K562 (cell line): Measurements from ENCODE around the gene OPA3. TPM values are rescaled to one million over a fixed set of nuclear protein-coding genes. Genes with fewer than 3 reads are reported as not detected.
A peak's percentile ranks its signal among the peaks of the same experiment; 100 is the strongest.

Source experiments
- EHMT2 ChIP-seq: fragments of 450-650 bp; IDR thresholded peaks from 2 replicates; pipeline ENCODE4 v1.6.1; 2018; ENCODE audit warnings: antibody characterized with exemption
- EZH2 ChIP-seq: IDR thresholded peaks from 2 replicates; pipeline ENCODE4 v1.6.1; 2012; ENCODE audit warnings: low read depth, mild to moderate bottlenecking, inconsistent platforms, low read length, borderline replicate concordance
- FOXK2 ChIP-seq, 2 experiments: fragments of 450-650 bp; IDR thresholded peaks in 1 of 2; conservative IDR thresholded peaks in 1 of 2; 2 replicates each; pipeline ENCODE4 v1.6.1; 2016; ENCODE audit warnings: low read depth in 2 of 2, mild to moderate bottlenecking in 1 of 2
- HDGF ChIP-seq: fragments of 450-650 bp; IDR thresholded peaks from 2 replicates; pipeline ENCODE4 v1.6.1; 2016
- HNRNPH1 ChIP-seq: fragments of 200-400 bp; formaldehyde crosslinking; optimal IDR thresholded peaks from 2 replicates; pipeline ENCODE3; 2017; ENCODE audit warnings: low read depth, mild to moderate bottlenecking, low read length, moderate library complexity
- LARP7 ChIP-seq: fragments of 450-650 bp; IDR thresholded peaks from 2 replicates; pipeline ENCODE4 v1.6.1; 2016
- MEIS2 ChIP-seq: fragments of 450-650 bp; IDR thresholded peaks from 2 replicates; pipeline ENCODE4 v1.6.1; 2014; ENCODE audit warnings: mild to moderate bottlenecking; ENCODE audit not compliant: partially characterized antibody
- NFATC3 ChIP-seq: fragments of 450-650 bp; IDR thresholded peaks from 2 replicates; pipeline ENCODE4 v1.6.1; 2017; ENCODE audit warnings: mild to moderate bottlenecking
- NFYB ChIP-seq: IDR thresholded peaks from 2 replicates; pipeline ENCODE4 v1.6.1; 2011; ENCODE audit warnings: mild to moderate bottlenecking, moderate library complexity; ENCODE audit not compliant: insufficient read length; ENCODE audit errors: extremely low read depth
- NR4A1 ChIP-seq, 2 experiments: fragments of 250-450 bp in 1 of 2; fragments of 450-650 bp in 1 of 2; sonication (Bioruptor Pico) in 1 of 2; IDR thresholded peaks; 2 replicates each; pipeline versions ENCODE4 v1.4.0 to v1.6.1; 2016 to 2020; ENCODE audit warnings: mild to moderate bottlenecking in 2 of 2, missing compliant biosample characterization in 1 of 2, missing genetic modification characterization in 1 of 2, moderate library complexity in 1 of 2
- RBM39 ChIP-seq: fragments of 200-400 bp; formaldehyde crosslinking; optimal IDR thresholded peaks from 2 replicates; pipeline ENCODE3; 2018; ENCODE audit warnings: low read depth, low read length
- SMAD4 ChIP-seq: fragments of 250-450 bp; sonication (Bioruptor Pico); conservative IDR thresholded peaks from 2 replicates; pipeline ENCODE4 v1.8.0; 2021; ENCODE audit warnings: inconsistent platforms, mild to moderate bottlenecking, moderate library complexity
- TFE3 ChIP-seq: fragments of 450-650 bp; formaldehyde crosslinking; IDR thresholded peaks from 2 replicates; pipeline ENCODE4 v1.4.0; 2020; ENCODE audit warnings: mild to moderate bottlenecking, mixed read lengths
- ZBTB7A ChIP-seq: IDR thresholded peaks from 2 replicates; pipeline ENCODE4 v1.6.1; 2011; ENCODE audit warnings: low read depth, mild to moderate bottlenecking, low read length, moderate library complexity, borderline replicate concordance; ENCODE audit not compliant: control insufficient read depth
- ZNF146 ChIP-seq: IDR thresholded peaks from one replicate; pipeline ENCODE4 v1.6.1; 2018; ENCODE audit warnings: missing compliant biosample characterization; ENCODE audit not compliant: unreplicated experiment
- ZNF197 ChIP-seq: fragments of 200-800 bp; sonication (Bioruptor generic); IDR thresholded peaks from 2 replicates; pipeline ENCODE4 v1.6.1; 2016; ENCODE audit warnings: low read depth, missing genetic modification characterization, missing compliant biosample characterization
- ZNF583 ChIP-seq: fragments of 250-450 bp; sonication (Bioruptor Pico); IDR thresholded peaks from 2 replicates; pipeline ENCODE4 v1.4.0; 2020
- ZSCAN32 ChIP-seq: fragments of 450-650 bp; formaldehyde crosslinking; IDR thresholded peaks from 2 replicates; pipeline ENCODE4 v1.4.0; 2020; ENCODE audit warnings: mild to moderate bottlenecking, moderate library complexity
- polyA plus RNA-seq, 8 experiments: library from polyadenylated mRNA; depleted of rRNA in 4 of 8; stranded (reverse) in 5 of 8; unstranded in 3 of 8; fragments of >200 nt; fragmentation: Nextera tagmentation in 2 of 8; fragmentation: Illumina TruSeq in 1 of 8; extraction: Ambion mirVana in 2 of 8; extraction: Trizol in 1 of 8; gene quantifications; 2 replicates each; pipeline versions ENCODE4 v1.2.1 to v1.2.3, GENCODE V29; 2011 to 2014; ENCODE audit warnings: inconsistent platforms in 1 of 8, missing spikeins in 1 of 8
- total RNA-seq, 7 experiments: library from RNA; depleted of rRNA in 6 of 7; stranded (reverse); fragments of >200 nt in 6 of 7; fragmentation: Illumina TruSeq in 2 of 7; extraction: Trizol in 2 of 7; gene quantifications; 2 replicates each; pipeline versions ENCODE4 v1.2.1 to v1.2.3, GENCODE V29; 2011 to 2021; ENCODE audit warnings: low replicate concordance in 1 of 7
- TF ChIP-seq, protein P1 (sequence below): fragments of 250-450 bp; sonication (Bioruptor Pico); IDR thresholded peaks from 2 replicates; pipeline ENCODE4 v1.5.0; 2021
- TF ChIP-seq, protein P2 (sequence below): fragments of 450-650 bp; IDR thresholded peaks from 2 replicates; pipeline ENCODE4 v1.6.1; 2017; ENCODE audit warnings: mild to moderate bottlenecking, moderate library complexity
- TF ChIP-seq, protein P3 (sequence below): IDR thresholded peaks from 3 replicates; pipeline ENCODE4 v1.6.1; 2011; ENCODE audit warnings: borderline replicate concordance, mild to moderate bottlenecking, moderate library complexity; ENCODE audit not compliant: insufficient read length; ENCODE audit errors: extremely low read depth

Gene OPA3
- total and polyA plus RNA-seq, 9 of the 15 experiments (the other 6 are each of a cell fraction or from before 2014, with no cell fraction given), result 1.4 to 18.8 (median 9.0) TPM

DNA sequence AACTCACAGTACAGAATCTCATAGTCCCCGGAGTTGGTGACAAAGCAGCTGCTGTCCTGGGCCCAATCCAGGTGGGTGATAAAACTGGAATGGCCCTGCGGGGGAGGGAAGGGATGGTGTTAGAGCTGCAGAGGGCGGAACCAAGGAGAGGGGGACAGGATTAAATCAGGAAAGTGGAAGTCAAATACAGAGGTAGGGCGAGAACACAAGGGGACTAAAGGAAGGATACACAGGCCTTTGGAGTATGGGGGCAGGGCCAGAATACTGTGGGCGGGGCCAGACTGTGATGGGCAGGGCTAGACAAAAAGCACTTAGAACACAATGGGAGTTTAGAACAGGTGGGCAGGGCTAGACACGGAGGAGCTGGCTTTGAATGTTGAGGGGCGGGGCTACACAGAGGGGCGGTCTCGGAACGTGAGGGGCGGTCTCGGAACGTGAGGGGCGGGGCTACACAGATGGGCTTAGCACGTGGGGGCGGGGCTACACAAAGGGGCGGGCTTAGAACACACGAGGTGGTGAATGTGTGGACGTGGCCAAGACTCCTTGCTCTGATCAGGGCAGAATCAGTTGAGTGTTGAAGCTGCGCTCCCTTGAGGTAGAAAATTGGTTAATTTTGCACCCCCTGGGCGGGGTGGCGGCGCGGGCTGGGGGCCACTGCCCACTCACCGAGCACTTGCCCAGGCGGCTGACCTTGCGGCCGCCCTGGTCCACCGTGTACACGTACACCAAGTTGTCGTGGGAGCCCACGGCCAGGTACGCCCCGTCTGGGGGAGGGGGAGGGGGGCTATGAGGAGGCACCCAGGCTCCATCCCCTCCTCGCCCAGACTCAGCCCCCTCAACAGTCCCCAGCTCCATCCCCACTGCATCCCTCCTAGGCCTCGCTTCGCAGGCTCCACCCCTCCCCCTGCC lies 31.4 kb upstream of the OPA3 start (continued):
- TF ChIP-seq, protein P1, sequence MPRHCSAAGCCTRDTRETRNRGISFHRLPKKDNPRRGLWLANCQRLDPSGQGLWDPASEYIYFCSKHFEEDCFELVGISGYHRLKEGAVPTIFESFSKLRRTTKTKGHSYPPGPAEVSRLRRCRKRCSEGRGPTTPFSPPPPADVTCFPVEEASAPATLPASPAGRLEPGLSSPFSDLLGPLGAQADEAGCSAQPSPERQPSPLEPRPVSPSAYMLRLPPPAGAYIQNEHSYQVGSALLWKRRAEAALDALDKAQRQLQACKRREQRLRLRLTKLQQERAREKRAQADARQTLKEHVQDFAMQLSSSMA (CRISPR knock-in tag), result no peak
- TF ChIP-seq NFYB (no peak), SMAD4 (CRISPR knock-in tag) (no peak), NFATC3 (no peak), LARP7 (no peak), ZNF583 (CRISPR knock-in tag) (no peak), HDGF (peak; percentile 72), MEIS2 (peak; percentile 34), EHMT2 (no peak), NR4A1 (CRISPR knock-in tag; IDR thresholded peaks at IDR 0.05) (no peak), NR4A1 (tag; IDR thresholded peaks at IDR 0.05) (no peak), EZH2 (no peak), ZNF197 (CRISPR knock-in tag) (no peak), ZBTB7A (0 out of 2 replicates have a peak, but pooled peaks have one; percentile 11), ZNF146 (CRISPR knock-in tag) (no peak), ZSCAN32 (CRISPR knock-in tag) (no peak), TFE3 (no peak), FOXK2 (conservative IDR thresholded peaks at IDR 0.05 in 1 of 2, IDR thresholded peaks at IDR 0.05 in 1 of 2; ENCODE audit: low read depth in 2 of 2) (peak; percentile 72 to 73; a peak in 2 of 4 replicates), RBM39 (no peak), HNRNPH1 (no peak)
- TF ChIP-seq, protein P2, sequence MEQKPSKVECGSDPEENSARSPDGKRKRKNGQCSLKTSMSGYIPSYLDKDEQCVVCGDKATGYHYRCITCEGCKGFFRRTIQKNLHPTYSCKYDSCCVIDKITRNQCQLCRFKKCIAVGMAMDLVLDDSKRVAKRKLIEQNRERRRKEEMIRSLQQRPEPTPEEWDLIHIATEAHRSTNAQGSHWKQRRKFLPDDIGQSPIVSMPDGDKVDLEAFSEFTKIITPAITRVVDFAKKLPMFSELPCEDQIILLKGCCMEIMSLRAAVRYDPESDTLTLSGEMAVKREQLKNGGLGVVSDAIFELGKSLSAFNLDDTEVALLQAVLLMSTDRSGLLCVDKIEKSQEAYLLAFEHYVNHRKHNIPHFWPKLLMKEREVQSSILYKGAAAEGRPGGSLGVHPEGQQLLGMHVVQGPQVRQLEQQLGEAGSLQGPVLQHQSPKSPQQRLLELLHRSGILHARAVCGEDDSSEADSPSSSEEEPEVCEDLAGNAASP, result no peak
- TF ChIP-seq, protein P3, sequence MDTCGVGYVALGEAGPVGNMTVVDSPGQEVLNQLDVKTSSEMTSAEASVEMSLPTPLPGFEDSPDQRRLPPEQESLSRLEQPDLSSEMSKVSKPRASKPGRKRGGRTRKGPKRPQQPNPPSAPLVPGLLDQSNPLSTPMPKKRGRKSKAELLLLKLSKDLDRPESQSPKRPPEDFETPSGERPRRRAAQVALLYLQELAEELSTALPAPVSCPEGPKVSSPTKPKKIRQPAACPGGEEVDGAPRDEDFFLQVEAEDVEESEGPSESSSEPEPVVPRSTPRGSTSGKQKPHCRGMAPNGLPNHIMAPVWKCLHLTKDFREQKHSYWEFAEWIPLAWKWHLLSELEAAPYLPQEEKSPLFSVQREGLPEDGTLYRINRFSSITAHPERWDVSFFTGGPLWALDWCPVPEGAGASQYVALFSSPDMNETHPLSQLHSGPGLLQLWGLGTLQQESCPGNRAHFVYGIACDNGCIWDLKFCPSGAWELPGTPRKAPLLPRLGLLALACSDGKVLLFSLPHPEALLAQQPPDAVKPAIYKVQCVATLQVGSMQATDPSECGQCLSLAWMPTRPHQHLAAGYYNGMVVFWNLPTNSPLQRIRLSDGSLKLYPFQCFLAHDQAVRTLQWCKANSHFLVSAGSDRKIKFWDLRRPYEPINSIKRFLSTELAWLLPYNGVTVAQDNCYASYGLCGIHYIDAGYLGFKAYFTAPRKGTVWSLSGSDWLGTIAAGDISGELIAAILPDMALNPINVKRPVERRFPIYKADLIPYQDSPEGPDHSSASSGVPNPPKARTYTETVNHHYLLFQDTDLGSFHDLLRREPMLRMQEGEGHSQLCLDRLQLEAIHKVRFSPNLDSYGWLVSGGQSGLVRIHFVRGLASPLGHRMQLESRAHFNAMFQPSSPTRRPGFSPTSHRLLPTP, result no peak
